CD4-positive, alpha-beta T cell treated with Interleukin-10 for 1 hour (primary cell): ENCODE data around the gene NGEF.

Experiments
- DNase-seq: peaks from one replicate; pipeline ENCODE4 v3.0.0-alpha.2; 2020

The NGEF gene

GRCh38 chr2:232963913-232964312 lies 49.1 kb downstream of the NGEF start:
- no peak for DNase-seq

- DNase-seq, result no peak
These were observed 52.2 kb downstream of the NGEF start for GRCh38 chr2:232960862-232961261.

GRCh38 chr2:232959139-232959538 lies 53.9 kb downstream of the NGEF start:
- no peak for DNase-seq

GRCh38 chr2:232957657-232958090 lies 55.4 kb downstream of the NGEF start:
- no peak for DNase-seq

- no peak for DNase-seq
These were observed 57.2 kb downstream of the NGEF start for GRCh38 chr2:232955856-232956255.

GRCh38 chr2:232954691-232955090 lies 58.4 kb downstream of the NGEF start:
- no peak for DNase-seq

- no peak for DNase-seq
These were observed 61.2 kb downstream of the NGEF start for GRCh38 chr2:232951891-232952290.

GRCh38 chr2:232951181-232951580 lies 61.9 kb downstream of the NGEF start:
- no peak for DNase-seq

- no peak for DNase-seq
These were observed 62.3 kb downstream of the NGEF start for GRCh38 chr2:232950751-232951150.

GRCh38 chr2:232949016-232949415 lies 64.0 kb downstream of the NGEF start:
- DNase-seq, result no peak

GRCh38 chr2:232942831-232943230 lies 70.2 kb downstream of the NGEF start:
- DNase-seq, result no peak

GRCh38 chr2:232941912-232942594 lies 71.0 kb downstream of the NGEF start:
- no peak for DNase-seq

- no peak for DNase-seq
These were observed 71.7 kb downstream of the NGEF start for GRCh38 chr2:232941400-232941799.

GRCh38 chr2:232940724-232941123 lies 72.3 kb downstream of the NGEF start:
- DNase-seq, result no peak

GRCh38 chr2:232937278-232937906 lies 75.7 kb downstream of the NGEF start:
- no peak for DNase-seq

GRCh38 chr2:232931636-232932035 lies 81.4 kb downstream of the NGEF start:
- no peak for DNase-seq

- DNase-seq, result no peak
These were observed 83.0 kb downstream of the NGEF start for GRCh38 chr2:232930059-232930400.

- DNase-seq, result no peak
These were observed 83.6 kb downstream of the NGEF start for GRCh38 chr2:232929303-232930058.

GRCh38 chr2:232928551-232929302 lies 84.3 kb downstream of the NGEF start:
- no peak for DNase-seq

GRCh38 chr2:232927793-232928550 lies 85.1 kb downstream of the NGEF start:
- DNase-seq, result no peak

- DNase-seq, result no peak
These were observed 85.8 kb downstream of the NGEF start for GRCh38 chr2:232927032-232927792.

GRCh38 chr2:232926431-232926939 lies 86.6 kb downstream of the NGEF start:
- no peak for DNase-seq
